ENCODE measurements around the gene BICRA. TPM values are rescaled to one million over a fixed set of nuclear protein-coding genes. Genes with fewer than 3 reads are reported as not detected.

BICRA gene
- total and polyA plus RNA-seq, 9 of the 15 experiments (the other 6 are each of a cell fraction or from before 2014, with no cell fraction given) = 0.01 to 8.8 (median 1.2) TPM

GRCh38 chr19:47631681-47632446 lies 22.9 kb downstream of the BICRA start:
- 82% methylated on average over 18 of the region's 18 CpGs for WGBS (ENCODE audit: insufficient coverage, low coverage, missing lambda C conversion rate)
- FAIRE-seq = no peak

GRCh38 chr19:47633517-47633916 lies 24.6 kb downstream of the BICRA start:
- WGBS (ENCODE audit: insufficient coverage, low coverage, missing lambda C conversion rate) = 71% methylated on average over 4 of the region's 4 CpGs
- Histone ChIP-seq H3K27ac (ENCODE audit: extremely low read depth, low read depth, low read length) (no peak overlapping the region), H3K36me3 (ENCODE audit: control insufficient read depth, insufficient read depth, low read length) (0 out of 3 replicates have a peak, but pooled peaks cover 5% of the 10 kb centered on the region), H3K9me1 (ENCODE audit: control insufficient read depth, insufficient read depth, low read length) (no peaks in the 10 kb centered on the region), H3K4me1 (replicated peaks in 1 of 2; ENCODE audit: control insufficient read depth in 2 of 2, insufficient read depth in 2 of 2, low read length in 2 of 2) (no peaks in the 10 kb centered on the region; a peak in 1 of 5 replicates), H3K4me3 (no peak overlapping the region), H3K27me3 (ENCODE audit: control insufficient read depth in 2 of 2, insufficient read depth in 2 of 2, low read length in 2 of 2) (no peaks in the 10 kb centered on the region), H3K79me2 (ENCODE audit: control insufficient read depth, insufficient read depth, low read length) (peaks cover 10% of the 10 kb centered on the region; the same call in 2 of the 3 replicates), H3K4me2 (ENCODE audit: insufficient read depth, low read length) (no peak overlapping the region), H3K9me3 (replicated peaks; ENCODE audit: control insufficient read depth, insufficient read depth, low read depth, low read length) (no peaks in the 10 kb centered on the region), H3K9ac (ENCODE audit: insufficient read depth in 1 of 2, low read depth in 2 of 2, low read length in 2 of 2) (no peak overlapping the region), H2AFZ (ENCODE audit: low read depth, low read length) (no peak overlapping the region), H4K20me1 (replicated peaks; ENCODE audit: control insufficient read depth, insufficient read depth, low read length) (peaks cover 10% of the 10 kb centered on the region)
- BruUV-seq (replicated peaks) = no TSS peak
- TF ChIP-seq E2F8 (IDR thresholded peaks at IDR 0.05; ENCODE audit: low read depth, partially characterized antibody) (no peak), ZNF551 (CRISPR knock-in tag; IDR thresholded peaks at IDR 0.05) (no peak)
- ATAC-seq (no peak), DNase-seq (ENCODE audit: extremely low read depth in 1 of 4, low spot score in 3 of 4) (no peak), FAIRE-seq (no peak)
- intact Hi-C loops (cut with micrococcal nuclease) (no loop called here), in situ Hi-C loops (cut with MboI) (no loop called here)
- CTCF ChIA-PET (ENCODE audit: low intra/inter-chr PET ratio) = no interaction called here
- POLR2A ChIA-PET = interaction anchor here (1.0 kb wide), 1 partner anchor 12 kb away, joined by 4 read pairs; no protein-coding TSS in a partner anchor

More at GRCh38 chr19:47631681-47632446, 22.9 kb downstream of the BICRA start:
- no peaks in the 10 kb centered on the region for H3K9me1 ChIP-seq (ENCODE audit: control insufficient read depth, insufficient read depth, low read length)
- TF ChIP-seq BHLHE40 (IDR thresholded peaks at IDR 0.05; ENCODE audit: low read length) (no peak), L3MBTL2 (IDR thresholded peaks at IDR 0.05) (no peak)
- H3K36me3 ChIP-seq (ENCODE audit: control insufficient read depth, insufficient read depth, low read length) = 0 out of 3 replicates have a peak, but pooled peaks cover 5% of the 10 kb centered on the region
- H4K20me1 ChIP-seq (replicated peaks; ENCODE audit: control insufficient read depth, insufficient read depth, low read length) = peaks cover 10% of the 10 kb centered on the region
- POLR2A ChIA-PET = interaction anchor here (0.5 to 1.7 kb wide), 3 partner anchors 10 to 421 kb away, joined by 3 to 4 read pairs (median 4); no protein-coding TSS in a partner anchor
- H3K9me3 ChIP-seq (replicated peaks; ENCODE audit: control insufficient read depth, insufficient read depth, low read depth, low read length) = no peaks in the 10 kb centered on the region
- no TSS peak for BruUV-seq (replicated peaks)
- no peak overlapping the region for H3K4me2 ChIP-seq (ENCODE audit: insufficient read depth, low read length)
- no peaks in the 10 kb centered on the region for H3K27me3 ChIP-seq (ENCODE audit: control insufficient read depth in 2 of 2, insufficient read depth in 2 of 2, low read length in 2 of 2)
- no peaks in the 10 kb centered on the region; a peak in 1 of 5 replicates for H3K4me1 ChIP-seq (replicated peaks in 1 of 2; ENCODE audit: control insufficient read depth in 2 of 2, insufficient read depth in 2 of 2, low read length in 2 of 2)
- no peak overlapping the region; a peak in 1 of 4 replicates for H3K9ac ChIP-seq (ENCODE audit: insufficient read depth in 1 of 2, low read depth in 2 of 2, low read length in 2 of 2)
- no peak overlapping the region for H3K27ac ChIP-seq (ENCODE audit: extremely low read depth, low read depth, low read length)
- in situ Hi-C loops (cut with MboI) (no loop called here), intact Hi-C loops (cut with micrococcal nuclease) (no loop called here)
- CTCF ChIA-PET (ENCODE audit: low intra/inter-chr PET ratio) = no interaction called here
- H2AFZ ChIP-seq (ENCODE audit: low read depth, low read length) = no peak overlapping the region
- ATAC-seq (no peak), DNase-seq (ENCODE audit: extremely low read depth in 1 of 4, low spot score in 3 of 4) (no peak)
- H3K4me3 ChIP-seq = no peak overlapping the region
- H3K79me2 ChIP-seq (ENCODE audit: control insufficient read depth, insufficient read depth, low read length) = peaks cover 13% of the 10 kb centered on the region; the same call in 2 of the 3 replicates

Data from K562 (cell line).